OCI-LY1 (cell line): ENCODE measurements around the gene FMNL3.

ENCODE experiments used
- CTCF ChIP-seq: fragments of 200-600 bp; sonication (generic), shearing (Covaris generic); IDR thresholded peaks from 2 replicates; pipeline ENCODE4 v1.5.1; 2017; ENCODE audit warnings: mild to moderate bottlenecking, antibody characterized with exemption, low read length, moderate library complexity, mixed read lengths
- EZH2 ChIP-seq: fragments of 200-600 bp; sonication (generic), shearing (Covaris generic); IDR thresholded peaks from 2 replicates; pipeline ENCODE4 v1.8.0; 2017; ENCODE audit warnings: borderline replicate concordance, mixed run types, mild to moderate bottlenecking, antibody characterized with exemption, low read length, moderate library complexity, mixed read lengths

DNA sequence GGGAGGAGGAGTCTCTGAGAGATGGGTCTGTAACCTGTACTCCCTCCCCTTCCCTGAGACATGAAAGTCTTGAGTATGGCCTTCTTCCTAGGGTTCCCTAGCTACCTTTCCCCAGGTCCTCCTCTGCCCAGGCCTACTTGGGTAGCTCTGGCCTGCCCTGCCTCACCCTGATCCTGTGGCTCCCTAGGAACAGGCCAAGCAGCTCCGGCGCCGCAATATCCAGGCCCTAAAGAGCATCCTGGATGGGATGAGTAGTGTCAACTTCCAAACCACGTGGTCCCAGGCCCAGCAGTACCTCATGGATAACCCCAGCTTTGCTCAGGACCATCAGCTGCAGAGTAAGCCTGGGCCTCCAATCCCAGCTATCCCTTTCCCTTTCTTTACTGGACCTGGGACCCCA, 71.5 kb downstream of the FMNL3 start:
- no peak for TF ChIP-seq CTCF
- no peak for TF ChIP-seq EZH2
